ENCODE results near the gene SLC24A4.

The SLC24A4 gene

GRCh38 chr14:92505826-92506225 lies 182.9 kb downstream of the SLC24A4 start:
- Mint-ChIP-seq H3K27ac (peak overlapping the region; percentile 72), H3K9me3 (no peaks in the 10 kb centered on the region), H3K36me3 (no peaks in the 10 kb centered on the region), H3K4me1 (peaks cover 52% of the 10 kb centered on the region), H3K27me3 (no peaks in the 10 kb centered on the region), H3K4me3 (peak overlapping the region; percentile 60)
- no peak for ATAC-seq (ENCODE audit: low read depth)
- no peak for DNase-seq (ENCODE audit: low spot score in 2 of 2)

- H3K27ac Mint-ChIP-seq = no peak overlapping the region
- H3K27me3 Mint-ChIP-seq = no peaks in the 10 kb centered on the region
- no peaks in the 10 kb centered on the region for H3K9me3 Mint-ChIP-seq
- peaks cover 52% of the 10 kb centered on the region for H3K4me1 Mint-ChIP-seq
- no peak overlapping the region for H3K4me3 Mint-ChIP-seq
- ATAC-seq (ENCODE audit: low read depth) (no peak), DNase-seq (ENCODE audit: low spot score in 2 of 2) (no peak)
- H3K36me3 Mint-ChIP-seq = no peaks in the 10 kb centered on the region
Observed at GRCh38 chr14:92506231-92506630, 183.3 kb downstream of the SLC24A4 start.

- H3K27ac Mint-ChIP-seq = peak overlapping the region; percentile 75
- peak; percentile 86 for ATAC-seq (ENCODE audit: low read depth)
- peak; percentile 41 to 51 for DNase-seq (ENCODE audit: low spot score in 2 of 2)
Observed at GRCh38 chr14:92507174-92507768, 184.3 kb downstream of the SLC24A4 start.

GRCh38 chr14:92510972-92511371 lies 188.0 kb downstream of the SLC24A4 start:
- no peak for ATAC-seq (ENCODE audit: low read depth)
- Mint-ChIP-seq H3K4me1 (peaks cover 39% of the 10 kb centered on the region), H3K27me3 (no peaks in the 10 kb centered on the region), H3K9me3 (no peaks in the 10 kb centered on the region), H3K36me3 (no peaks in the 10 kb centered on the region), H3K4me3 (no peak overlapping the region), H3K27ac (no peak overlapping the region)
- no peak for DNase-seq (ENCODE audit: low spot score in 2 of 2)

More at GRCh38 chr14:92507174-92507768, 184.3 kb downstream of the SLC24A4 start:
- H3K4me3 Mint-ChIP-seq = peak overlapping the region; percentile 60
- H3K36me3 Mint-ChIP-seq = no peaks in the 10 kb centered on the region
- no peaks in the 10 kb centered on the region for H3K27me3 Mint-ChIP-seq
- peaks cover 53% of the 10 kb centered on the region for H3K4me1 Mint-ChIP-seq
- no peaks in the 10 kb centered on the region for H3K9me3 Mint-ChIP-seq

- DNase-seq (ENCODE audit: low spot score in 2 of 2) = no peak
- Mint-ChIP-seq H3K27me3 (no peaks in the 10 kb centered on the region), H3K36me3 (no peaks in the 10 kb centered on the region), H3K4me3 (peak overlapping the region; percentile 4), H3K27ac (no peak overlapping the region), H3K9me3 (no peaks in the 10 kb centered on the region), H3K4me1 (peaks cover 36% of the 10 kb centered on the region)
- no peak for ATAC-seq (ENCODE audit: low read depth)
Observed at GRCh38 chr14:92511453-92512238, 188.7 kb downstream of the SLC24A4 start.

- Mint-ChIP-seq H3K4me1 (peaks cover 30% of the 10 kb centered on the region), H3K4me3 (peak overlapping the region; percentile 56), H3K36me3 (no peaks in the 10 kb centered on the region), H3K27ac (no peak overlapping the region), H3K27me3 (no peaks in the 10 kb centered on the region), H3K9me3 (no peaks in the 10 kb centered on the region)
- no peak for ATAC-seq (ENCODE audit: low read depth)
- no peak for DNase-seq (ENCODE audit: low spot score in 2 of 2)
Observed at GRCh38 chr14:92512807-92513203, 189.8 kb downstream of the SLC24A4 start.

- Mint-ChIP-seq H3K4me3 (peak within 1 kb of the TSS; percentile 83), H3K27ac (no peak within 1 kb of the TSS), H3K9me3 (no peaks in the 10 kb centered on the region), H3K4me1 (peaks cover 27% of the 10 kb centered on the region), H3K36me3 (no peaks in the 10 kb centered on the region), H3K27me3 (no peaks in the 10 kb centered on the region)
- ATAC-seq (ENCODE audit: low read depth) (peak; percentile 58), DNase-seq (ENCODE audit: low spot score in 2 of 2) (peak; percentile 25 to 50)
Observed at GRCh38 chr14:92513204-92513965, 190.4 kb downstream of the SLC24A4 start, which contains the start of gene RIN3. Gene RIN3, plus strand, starts transcription at chr14:92513781. Its CDS starts 152 bp downstream, at chr14:92513933.

- Mint-ChIP-seq H3K9me3 (no peaks in the 10 kb centered on the region), H3K4me1 (peaks cover 28% of the 10 kb centered on the region), H3K36me3 (no peaks in the 10 kb centered on the region), H3K27ac (no peak overlapping the region), H3K4me3 (peak overlapping the region; percentile 83), H3K27me3 (no peaks in the 10 kb centered on the region)
- ATAC-seq (ENCODE audit: low read depth) (peak; percentile 47), DNase-seq (ENCODE audit: low spot score in 2 of 2) (peak in 1 of 2 donors; percentile 34)
Observed at GRCh38 chr14:92513966-92514843, 191.2 kb downstream of the SLC24A4 start.

- Mint-ChIP-seq H3K27ac (no peak overlapping the region), H3K36me3 (no peaks in the 10 kb centered on the region), H3K27me3 (no peaks in the 10 kb centered on the region), H3K4me3 (peak overlapping the region; percentile 69), H3K9me3 (no peaks in the 10 kb centered on the region), H3K4me1 (peaks cover 21% of the 10 kb centered on the region)
- ATAC-seq (ENCODE audit: low read depth) = no peak
- DNase-seq (ENCODE audit: low spot score in 2 of 2) = no peak
Observed at GRCh38 chr14:92514844-92515514, 192.0 kb downstream of the SLC24A4 start.

GRCh38 chr14:92515546-92516343 lies 192.8 kb downstream of the SLC24A4 start:
- Mint-ChIP-seq H3K27ac (no peak overlapping the region), H3K36me3 (peaks cover under 1% of the 10 kb centered on the region), H3K4me1 (peaks cover 20% of the 10 kb centered on the region), H3K4me3 (peak overlapping the region; percentile 1), H3K9me3 (no peaks in the 10 kb centered on the region), H3K27me3 (no peaks in the 10 kb centered on the region)
- no peak for DNase-seq (ENCODE audit: low spot score in 2 of 2)
- peak; percentile 50 for ATAC-seq (ENCODE audit: low read depth)

- Mint-ChIP-seq H3K27me3 (no peaks in the 10 kb centered on the region), H3K9me3 (peaks cover 4% of the 10 kb centered on the region), H3K4me1 (peaks cover 25% of the 10 kb centered on the region), H3K4me3 (no peak overlapping the region), H3K36me3 (peaks cover 6% of the 10 kb centered on the region), H3K27ac (no peak overlapping the region)
- no peak for ATAC-seq (ENCODE audit: low read depth)
- no peak for DNase-seq (ENCODE audit: low spot score in 2 of 2)
Observed at GRCh38 chr14:92516344-92516965, 193.5 kb downstream of the SLC24A4 start.

GRCh38 chr14:92516966-92517506 lies 194.1 kb downstream of the SLC24A4 start:
- H3K27ac Mint-ChIP-seq = no peak overlapping the region
- DNase-seq (ENCODE audit: low spot score in 2 of 2) = no peak
- no peak for ATAC-seq (ENCODE audit: low read depth)
- H3K4me1 Mint-ChIP-seq = peaks cover 29% of the 10 kb centered on the region
- H3K27me3 Mint-ChIP-seq = no peaks in the 10 kb centered on the region
- no peak overlapping the region for H3K4me3 Mint-ChIP-seq
- H3K36me3 Mint-ChIP-seq = peaks cover 9% of the 10 kb centered on the region
- H3K9me3 Mint-ChIP-seq = peaks cover 5% of the 10 kb centered on the region
